Vagina (tissue), 2 donors: ENCODE measurements around the gene ANG. TPM values are rescaled to one million over a fixed set of nuclear protein-coding genes. Genes with fewer than 3 reads are reported as not detected.

Experiments used
- DNase-seq, 2 donors: peaks; one replicate each; pipeline ENCODE4 v3.0.0-alpha.2; 2017; ENCODE audit errors: extremely low spot score in 2 of 2
- H3K27ac ChIP-seq: fragments of 200-600 bp; sonication (generic); one replicate; pipeline ENCODE4 v1.5.1; 2019
- H3K27me3 ChIP-seq: fragments of 200-600 bp; sonication (generic); one replicate; pipeline ENCODE4 v1.5.1; 2019
- H3K36me3 ChIP-seq, 2 donors: fragments of 200-600 bp; sonication (generic); one replicate each; pipeline ENCODE4 v1.5.1; 2017 to 2019
- H3K4me1 ChIP-seq: fragments of 200-600 bp; sonication (generic); one replicate; pipeline ENCODE4 v1.5.1; 2019
- H3K4me3 ChIP-seq, 2 donors: fragments of 200-600 bp; sonication (generic); 1 replicate in 1 of 2; 2 replicates in 1 of 2; pipeline ENCODE4 v1.5.1; 2016 to 2019
- H3K9me3 ChIP-seq: fragments of 200-600 bp; sonication (generic); one replicate; pipeline ENCODE4 v1.5.1; 2019
- CTCF ChIP-seq, 3 experiments: fragments of 450-650 bp in 2 of 3; fragments of 200-600 bp in 1 of 3; sonication (generic) in 1 of 3; IDR thresholded peaks; one replicate each; pipeline ENCODE4 v1.5.1; 2017 to 2019; ENCODE audit warnings: antibody characterized with exemption in 3 of 3, mild to moderate bottlenecking in 2 of 3, moderate library complexity in 2 of 3
- POLR2A ChIP-seq, 2 donors: fragments of 450-650 bp; IDR thresholded peaks; one replicate each; pipeline ENCODE4 v1.6.1; 2017; ENCODE audit warnings: antibody characterized with exemption in 2 of 2, mild to moderate bottlenecking in 2 of 2, moderate library complexity in 2 of 2
- POLR2AphosphoS5 ChIP-seq, 2 donors: sonication (generic); formaldehyde crosslinking; IDR thresholded peaks; one replicate each; pipeline ENCODE4 v1.9.0; 2017; ENCODE audit warnings: antibody characterized with exemption in 2 of 2, mild to moderate bottlenecking in 2 of 2, low read depth in 1 of 2; ENCODE audit not compliant: insufficient read depth in 1 of 2
- intact Hi-C: fragments of 100-400 bp; cut with DNase I; formaldehyde crosslinking; loops from one replicate; pipeline ENCODE4 v1.15.1; 2023
- total RNA-seq: library from RNA; depleted of rRNA; stranded (reverse); fragments of >200 nt; gene quantifications from one replicate; pipeline ENCODE4 v1.2.3, GENCODE V29; 2016

ANG gene
- total RNA-seq, 1 donor from 2014 or later, result 34.9 TPM

GRCh38 chr14:20667957-20668356, 20.6 kb upstream of the ANG start:
- no peak for TF ChIP-seq POLR2A (IDR thresholded peaks at IDR 0.05)
- no peak for TF ChIP-seq CTCF (IDR thresholded peaks at IDR 0.05)
- TF ChIP-seq POLR2AphosphoS5 (IDR thresholded peaks at IDR 0.05; ENCODE audit: insufficient read depth in 1 of 2, low read depth in 1 of 2), result no peak
- no peaks in the 10 kb centered on the region for H3K36me3 ChIP-seq
- no peak for DNase-seq
- H3K27ac ChIP-seq, result no peak overlapping the region
- H3K9me3 ChIP-seq, result no peaks in the 10 kb centered on the region
- no peak overlapping the region for H3K4me3 ChIP-seq
- intact Hi-C loops, result no loop called here
- H3K4me1 ChIP-seq, result peaks cover 10% of the 10 kb centered on the region
- H3K27me3 ChIP-seq, result no peaks in the 10 kb centered on the region

- no peak overlapping the region for H3K27ac ChIP-seq
- no peak overlapping the region for H3K4me3 ChIP-seq
- TF ChIP-seq POLR2AphosphoS5 (IDR thresholded peaks at IDR 0.05; ENCODE audit: insufficient read depth in 1 of 2, low read depth in 1 of 2) (no peak), CTCF (IDR thresholded peaks at IDR 0.05) (no peak), POLR2A (IDR thresholded peaks at IDR 0.05) (no peak)
- H3K4me1 ChIP-seq, result no peaks in the 10 kb centered on the region
- H3K27me3 ChIP-seq, result no peaks in the 10 kb centered on the region
- no peaks in the 10 kb centered on the region for H3K9me3 ChIP-seq
- no peaks in the 10 kb centered on the region for H3K36me3 ChIP-seq
- intact Hi-C loops, result no loop called here
- no peak for DNase-seq
Measured at GRCh38 chr14:20668969-20669368, 19.6 kb upstream of the ANG start.

- H3K36me3 ChIP-seq, result no peaks in the 10 kb centered on the region
- no peaks in the 10 kb centered on the region for H3K27me3 ChIP-seq
- no peak overlapping the region for H3K4me3 ChIP-seq
- intact Hi-C loops, result no loop called here
- H3K27ac ChIP-seq, result no peak overlapping the region
- TF ChIP-seq CTCF (IDR thresholded peaks at IDR 0.05), result no peak
- TF ChIP-seq POLR2AphosphoS5 (IDR thresholded peaks at IDR 0.05; ENCODE audit: insufficient read depth in 1 of 2, low read depth in 1 of 2), result no peak
- no peak for TF ChIP-seq POLR2A (IDR thresholded peaks at IDR 0.05)
- no peak for DNase-seq
- no peaks in the 10 kb centered on the region for H3K9me3 ChIP-seq
- H3K4me1 ChIP-seq, result no peaks in the 10 kb centered on the region
Measured at GRCh38 chr14:20671597-20672283, 16.8 kb upstream of the ANG start.

GRCh38 chr14:20675669-20676068, 12.9 kb upstream of the ANG start:
- Histone ChIP-seq H3K36me3 (no peaks in the 10 kb centered on the region), H3K27me3 (no peaks in the 10 kb centered on the region), H3K4me3 (no peak overlapping the region), H3K27ac (no peak overlapping the region), H3K4me1 (peaks cover 12% of the 10 kb centered on the region), H3K9me3 (no peaks in the 10 kb centered on the region)
- intact Hi-C loops, result no loop called here
- DNase-seq, result no peak
- TF ChIP-seq POLR2A (IDR thresholded peaks at IDR 0.05) (no peak), CTCF (IDR thresholded peaks at IDR 0.05) (no peak), POLR2AphosphoS5 (IDR thresholded peaks at IDR 0.05; ENCODE audit: insufficient read depth in 1 of 2, low read depth in 1 of 2) (no peak)

GRCh38 chr14:20676072-20676471, 12.5 kb upstream of the ANG start:
- intact Hi-C loops, result no loop called here
- H3K9me3 ChIP-seq, result no peaks in the 10 kb centered on the region

More at GRCh38 chr14:20676072-20676471, 12.5 kb upstream of the ANG start:
- Histone ChIP-seq H3K4me3 (no peak overlapping the region), H3K4me1 (peaks cover 16% of the 10 kb centered on the region), H3K27ac (no peak overlapping the region), H3K27me3 (no peaks in the 10 kb centered on the region), H3K36me3 (no peaks in the 10 kb centered on the region)
- DNase-seq, result no peak
- TF ChIP-seq POLR2AphosphoS5 (IDR thresholded peaks at IDR 0.05; ENCODE audit: insufficient read depth in 1 of 2, low read depth in 1 of 2) (no peak), CTCF (IDR thresholded peaks at IDR 0.05) (no peak), POLR2A (IDR thresholded peaks at IDR 0.05) (no peak)
